ENCODE results near the gene CNTN2.

CNTN2 gene

DNA sequence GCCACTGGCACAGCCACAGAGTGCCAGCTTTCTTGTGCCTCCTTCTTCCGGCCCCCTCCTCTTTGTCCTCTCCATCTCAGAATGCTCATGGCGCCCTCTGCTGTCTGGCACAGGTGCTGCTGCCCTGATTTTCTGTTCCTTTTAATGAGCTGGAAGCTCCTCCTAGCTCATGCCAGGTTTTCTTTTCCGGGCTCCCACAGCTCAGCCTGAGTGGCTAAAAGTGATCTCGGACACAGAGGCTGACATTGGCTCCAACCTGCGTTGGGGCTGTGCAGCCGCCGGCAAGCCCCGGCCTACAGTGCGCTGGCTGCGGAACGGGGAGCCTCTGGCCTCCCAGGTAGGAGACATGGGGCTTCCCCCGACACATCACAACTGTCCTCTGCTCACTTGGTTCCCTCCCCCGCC, 18.7 kb downstream of the CNTN2 start:
- Histone ChIP-seq H3K4me3 (ENCODE audit: low read length) (no peak overlapping the region), H3K9ac (ENCODE audit: low read length) (no peak overlapping the region), H3K27ac (ENCODE audit: low read depth, low read length) (no peak overlapping the region), H3K4me1 (ENCODE audit: control insufficient read depth, insufficient read depth, low read length) (no peaks in the 10 kb centered on the region), H3K27me3 (ENCODE audit: control insufficient read depth, insufficient read depth, low read length) (no peaks in the 10 kb centered on the region), H3K36me3 (ENCODE audit: control insufficient read depth, insufficient read depth, low read length) (no peaks in the 10 kb centered on the region)

DNA sequence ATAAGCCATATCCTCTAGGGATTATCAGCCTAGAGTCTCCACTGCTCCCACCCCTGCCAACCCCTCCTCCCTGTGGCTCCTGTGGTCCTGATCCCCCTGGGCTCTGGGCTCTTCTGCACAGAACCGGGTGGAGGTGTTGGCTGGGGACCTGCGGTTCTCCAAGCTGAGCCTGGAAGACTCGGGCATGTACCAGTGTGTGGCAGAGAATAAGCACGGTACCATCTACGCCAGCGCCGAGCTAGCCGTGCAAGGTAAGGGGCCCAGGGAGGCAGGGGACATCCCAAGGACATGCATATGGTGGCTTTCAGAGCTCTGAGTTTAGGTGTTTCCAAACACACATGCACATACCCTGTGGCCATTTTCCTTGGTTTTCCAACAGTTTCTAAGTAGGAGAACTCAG, 19.3 kb downstream of the CNTN2 start:
- H3K27ac ChIP-seq (ENCODE audit: low read depth, low read length), result no peak overlapping the region
- H3K36me3 ChIP-seq (ENCODE audit: control insufficient read depth, insufficient read depth, low read length), result no peaks in the 10 kb centered on the region
- no peak overlapping the region for H3K9ac ChIP-seq (ENCODE audit: low read length)

GRCh38 chr1:205062895-205063294, 19.9 kb downstream of the CNTN2 start:
- Histone ChIP-seq H3K9ac (ENCODE audit: low read length) (no peak overlapping the region), H3K4me1 (ENCODE audit: control insufficient read depth, insufficient read depth, low read length) (no peaks in the 10 kb centered on the region), H3K27ac (ENCODE audit: low read depth, low read length) (no peak overlapping the region), H3K27me3 (ENCODE audit: control insufficient read depth, insufficient read depth, low read length) (no peaks in the 10 kb centered on the region), H3K4me3 (ENCODE audit: low read length) (no peak overlapping the region), H3K36me3 (ENCODE audit: control insufficient read depth, insufficient read depth, low read length) (no peaks in the 10 kb centered on the region)

More for the DNA sequence above, 19.3 kb downstream of the CNTN2 start:
- Histone ChIP-seq H3K27me3 (ENCODE audit: control insufficient read depth, insufficient read depth, low read length) (no peaks in the 10 kb centered on the region), H3K4me1 (ENCODE audit: control insufficient read depth, insufficient read depth, low read length) (no peaks in the 10 kb centered on the region), H3K4me3 (ENCODE audit: low read length) (no peak overlapping the region)

DNA sequence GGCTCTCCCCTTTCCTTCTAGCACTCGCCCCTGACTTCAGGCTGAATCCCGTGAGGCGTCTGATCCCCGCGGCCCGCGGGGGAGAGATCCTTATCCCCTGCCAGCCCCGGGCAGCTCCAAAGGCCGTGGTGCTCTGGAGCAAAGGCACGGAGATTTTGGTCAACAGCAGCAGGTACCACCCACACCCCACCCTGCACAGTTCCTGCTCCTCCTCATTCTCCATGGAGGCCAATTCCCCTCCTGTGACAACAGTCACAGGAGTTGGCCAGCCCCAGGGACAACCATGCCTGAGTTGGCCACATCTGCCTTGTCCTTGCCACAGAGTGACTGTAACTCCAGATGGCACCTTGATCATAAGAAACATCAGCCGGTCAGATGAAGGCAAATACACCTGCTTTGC, 21.3 kb downstream of the CNTN2 start:
- no peaks in the 10 kb centered on the region for H3K36me3 ChIP-seq (ENCODE audit: control insufficient read depth, insufficient read depth, low read length)

DNA sequence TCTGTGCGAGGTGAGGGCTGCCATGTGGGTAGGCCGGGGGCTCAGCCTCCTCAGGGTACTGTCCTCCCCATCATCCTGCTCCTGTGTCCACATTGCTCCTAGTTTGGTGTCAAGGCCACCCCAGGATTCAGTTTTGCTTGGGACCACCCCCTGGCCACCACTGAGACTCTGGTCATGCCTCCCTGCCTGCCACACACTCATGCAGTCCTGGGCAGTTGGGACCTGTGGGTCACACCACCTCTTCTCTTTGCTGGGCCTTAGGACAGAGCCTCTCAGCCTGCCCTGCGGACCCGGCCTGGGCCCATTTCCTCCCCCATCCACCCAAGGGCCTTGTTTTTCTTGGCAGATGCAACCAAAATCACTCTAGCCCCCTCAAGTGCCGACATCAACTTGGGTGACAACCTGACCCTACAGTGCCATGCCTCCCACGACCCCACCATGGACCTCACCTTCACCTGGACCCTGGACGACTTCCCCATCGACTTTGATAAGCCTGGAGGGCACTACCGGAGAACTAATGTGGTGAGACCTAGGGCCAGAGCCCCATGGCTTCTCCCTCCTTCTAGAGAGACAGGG, 21.8 kb downstream of the CNTN2 start:
- Histone ChIP-seq H3K36me3 (ENCODE audit: control insufficient read depth, insufficient read depth, low read length) (no peaks in the 10 kb centered on the region), H3K4me3 (ENCODE audit: low read length) (no peak overlapping the region), H3K27ac (ENCODE audit: low read depth, low read length) (no peak overlapping the region), H3K4me1 (ENCODE audit: control insufficient read depth, insufficient read depth, low read length) (peaks cover 3% of the 10 kb centered on the region), H3K9ac (ENCODE audit: low read length) (no peak overlapping the region), H3K27me3 (ENCODE audit: control insufficient read depth, insufficient read depth, low read length) (no peaks in the 10 kb centered on the region)

More for the DNA sequence above, 21.3 kb downstream of the CNTN2 start:
- H3K27me3 ChIP-seq (ENCODE audit: control insufficient read depth, insufficient read depth, low read length), result no peaks in the 10 kb centered on the region
- no peak overlapping the region for H3K27ac ChIP-seq (ENCODE audit: low read depth, low read length)
- peaks cover 3% of the 10 kb centered on the region for H3K4me1 ChIP-seq (ENCODE audit: control insufficient read depth, insufficient read depth, low read length)
- no peak overlapping the region for H3K4me3 ChIP-seq (ENCODE audit: low read length)
- no peak overlapping the region for H3K9ac ChIP-seq (ENCODE audit: low read length)

DNA sequence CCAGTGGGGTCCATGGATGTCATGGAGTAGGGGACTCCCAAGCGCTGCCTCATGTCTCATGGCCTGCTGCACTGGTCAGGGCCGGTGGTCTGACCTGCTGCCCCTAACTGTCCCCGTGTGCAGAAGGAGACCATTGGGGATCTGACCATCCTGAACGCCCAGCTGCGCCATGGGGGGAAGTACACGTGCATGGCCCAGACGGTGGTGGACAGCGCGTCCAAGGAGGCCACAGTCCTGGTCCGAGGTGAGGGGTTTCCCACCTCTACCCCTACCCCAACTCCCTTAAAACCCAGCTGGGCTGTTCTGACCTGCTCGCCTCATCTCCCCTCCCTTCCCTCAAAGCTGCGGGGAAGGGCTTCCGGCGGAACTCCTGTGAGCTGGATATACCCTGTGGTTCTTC, 22.7 kb downstream of the CNTN2 start:
- no peak overlapping the region for H3K9ac ChIP-seq (ENCODE audit: low read length)
- H3K27ac ChIP-seq (ENCODE audit: low read depth, low read length), result no peak overlapping the region
- no peaks in the 10 kb centered on the region for H3K36me3 ChIP-seq (ENCODE audit: control insufficient read depth, insufficient read depth, low read length)
- H3K4me3 ChIP-seq (ENCODE audit: low read length), result no peak overlapping the region
- peaks cover 3% of the 10 kb centered on the region for H3K4me1 ChIP-seq (ENCODE audit: control insufficient read depth, insufficient read depth, low read length)
- H3K27me3 ChIP-seq (ENCODE audit: control insufficient read depth, insufficient read depth, low read length), result no peaks in the 10 kb centered on the region

DNA sequence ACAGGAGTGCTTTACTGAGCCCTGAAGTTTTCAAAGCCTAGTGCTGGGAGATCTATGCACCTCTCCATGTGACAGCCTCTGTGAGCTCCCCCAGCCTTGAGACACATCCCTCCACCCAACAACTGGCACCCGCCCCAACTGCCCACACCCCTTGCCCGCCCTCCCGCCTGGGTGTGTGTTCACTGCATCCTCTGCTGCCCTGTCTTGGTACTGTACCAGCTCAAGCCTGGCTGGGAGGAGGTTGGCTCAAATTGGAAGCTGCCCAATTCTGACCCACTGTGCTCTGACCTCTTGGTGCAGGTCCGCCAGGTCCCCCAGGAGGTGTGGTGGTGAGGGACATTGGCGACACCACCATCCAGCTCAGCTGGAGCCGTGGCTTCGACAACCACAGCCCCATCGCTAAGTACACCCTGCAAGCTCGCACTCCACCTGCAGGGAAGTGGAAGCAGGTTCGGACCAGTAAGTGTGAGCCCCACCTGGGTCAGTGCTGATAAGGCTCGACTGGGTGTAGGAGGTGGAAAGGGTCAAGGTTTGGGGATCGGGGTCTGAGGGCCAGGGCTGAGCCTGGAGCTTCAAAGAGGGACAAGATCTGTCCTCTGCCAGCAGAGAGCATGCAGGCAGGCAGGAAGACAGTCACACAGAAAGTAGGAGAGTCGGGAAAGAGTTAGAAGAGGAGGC, 23.3 kb downstream of the CNTN2 start:
- Histone ChIP-seq H3K4me3 (ENCODE audit: low read length) (no peak overlapping the region), H3K27ac (ENCODE audit: low read depth, low read length) (no peak overlapping the region), H3K4me1 (ENCODE audit: control insufficient read depth, insufficient read depth, low read length) (peaks cover 3% of the 10 kb centered on the region), H3K9ac (ENCODE audit: low read length) (no peak overlapping the region), H3K36me3 (ENCODE audit: control insufficient read depth, insufficient read depth, low read length) (no peaks in the 10 kb centered on the region), H3K27me3 (ENCODE audit: control insufficient read depth, insufficient read depth, low read length) (no peaks in the 10 kb centered on the region)

GRCh38 chr1:205067031-205067430, 24.0 kb downstream of the CNTN2 start:
- H3K27me3 ChIP-seq (ENCODE audit: control insufficient read depth, insufficient read depth, low read length), result no peaks in the 10 kb centered on the region
- H3K27ac ChIP-seq (ENCODE audit: low read depth, low read length), result no peak overlapping the region
- H3K4me1 ChIP-seq (ENCODE audit: control insufficient read depth, insufficient read depth, low read length), result peaks cover 3% of the 10 kb centered on the region
- H3K36me3 ChIP-seq (ENCODE audit: control insufficient read depth, insufficient read depth, low read length), result no peaks in the 10 kb centered on the region
- H3K4me3 ChIP-seq (ENCODE audit: low read length), result no peak overlapping the region
- no peak overlapping the region for H3K9ac ChIP-seq (ENCODE audit: low read length)

- H3K9ac ChIP-seq (ENCODE audit: low read length), result no peak overlapping the region
- no peaks in the 10 kb centered on the region for H3K36me3 ChIP-seq (ENCODE audit: control insufficient read depth, insufficient read depth, low read length)
- H3K27me3 ChIP-seq (ENCODE audit: control insufficient read depth, insufficient read depth, low read length), result no peaks in the 10 kb centered on the region
- H3K4me1 ChIP-seq (ENCODE audit: control insufficient read depth, insufficient read depth, low read length), result peaks cover 3% of the 10 kb centered on the region
- no peak overlapping the region for H3K27ac ChIP-seq (ENCODE audit: low read depth, low read length)
- H3K4me3 ChIP-seq (ENCODE audit: low read length), result no peak overlapping the region
These were observed 25.0 kb downstream of the CNTN2 start for GRCh38 chr1:205068001-205068400.

GRCh38 chr1:205068457-205069040, 25.5 kb downstream of the CNTN2 start:
- no peak overlapping the region for H3K27ac ChIP-seq (ENCODE audit: low read depth, low read length)
- H3K9ac ChIP-seq (ENCODE audit: low read length), result no peak overlapping the region
- no peaks in the 10 kb centered on the region for H3K27me3 ChIP-seq (ENCODE audit: control insufficient read depth, insufficient read depth, low read length)
- peaks cover 3% of the 10 kb centered on the region for H3K4me1 ChIP-seq (ENCODE audit: control insufficient read depth, insufficient read depth, low read length)
- no peaks in the 10 kb centered on the region for H3K36me3 ChIP-seq (ENCODE audit: control insufficient read depth, insufficient read depth, low read length)
- H3K4me3 ChIP-seq (ENCODE audit: low read length), result no peak overlapping the region

- no peaks in the 10 kb centered on the region for H3K27me3 ChIP-seq (ENCODE audit: control insufficient read depth, insufficient read depth, low read length)
- H3K4me1 ChIP-seq (ENCODE audit: control insufficient read depth, insufficient read depth, low read length), result peaks cover 3% of the 10 kb centered on the region
- no peak overlapping the region for H3K9ac ChIP-seq (ENCODE audit: low read length)
- H3K27ac ChIP-seq (ENCODE audit: low read depth, low read length), result no peak overlapping the region
- H3K4me3 ChIP-seq (ENCODE audit: low read length), result no peak overlapping the region
- no peaks in the 10 kb centered on the region for H3K36me3 ChIP-seq (ENCODE audit: control insufficient read depth, insufficient read depth, low read length)
These were observed 26.5 kb downstream of the CNTN2 start for GRCh38 chr1:205069371-205070125.

- Histone ChIP-seq H3K36me3 (ENCODE audit: control insufficient read depth, insufficient read depth, low read length) (no peaks in the 10 kb centered on the region), H3K9ac (ENCODE audit: low read length) (no peak overlapping the region), H3K4me3 (ENCODE audit: low read length) (no peak overlapping the region), H3K27ac (ENCODE audit: low read depth, low read length) (no peak overlapping the region), H3K27me3 (ENCODE audit: control insufficient read depth, insufficient read depth, low read length) (no peaks in the 10 kb centered on the region), H3K4me1 (ENCODE audit: control insufficient read depth, insufficient read depth, low read length) (peaks cover 3% of the 10 kb centered on the region)
These were observed 28.0 kb downstream of the CNTN2 start for GRCh38 chr1:205071028-205071409.
